SK-N-SH treated with all-trans-retinoic acid at 6 μM for 48 hours (cell line): ENCODE data around the gene RRH.

Source experiments
- ATAC-seq: fragments of 200-7000 bp; cut with Tn5 transposase; 3 replicates; pipeline ENCODE4 v1.9.1; 2020; ENCODE audit warnings: mild to moderate bottlenecking, moderate library complexity
- BACH2 ChIP-seq: fragments of 250-450 bp; sonication (Bioruptor Pico); IDR thresholded peaks from 2 replicates; pipeline ENCODE4 v1.9.0; 2021; ENCODE audit warnings: mild to moderate bottlenecking, borderline replicate concordance
- CREB5 ChIP-seq: fragments of 250-450 bp; sonication (Bioruptor Pico); IDR thresholded peaks from 2 replicates; pipeline ENCODE4 v1.5.1; 2020; ENCODE audit warnings: low read depth, mild to moderate bottlenecking, moderate library complexity
- CSDC2 ChIP-seq: fragments of 250-450 bp; sonication (Bioruptor Pico); IDR thresholded peaks from 2 replicates; pipeline ENCODE4 v1.5.0; 2020; ENCODE audit warnings: mild to moderate bottlenecking, moderate library complexity
- CSRNP3 ChIP-seq: fragments of 250-450 bp; sonication (Bioruptor Pico); IDR thresholded peaks from 2 replicates; pipeline ENCODE4 v1.5.1; 2021; ENCODE audit warnings: mild to moderate bottlenecking, moderate library complexity
- ESRRG ChIP-seq: fragments of 250-450 bp; sonication (Bioruptor Pico); IDR thresholded peaks from 2 replicates; pipeline ENCODE4 v1.6.1; 2021; ENCODE audit warnings: mild to moderate bottlenecking
- GLIS3 ChIP-seq: fragments of 250-450 bp; sonication (Bioruptor Pico); IDR thresholded peaks from 2 replicates; pipeline ENCODE4 v1.5.0; 2020; ENCODE audit warnings: mild to moderate bottlenecking, moderate library complexity
- ISL1 ChIP-seq: fragments of 250-450 bp; sonication (Bioruptor Pico); IDR thresholded peaks from 2 replicates; pipeline ENCODE4 v2.1.2; 2022; ENCODE audit warnings: mild to moderate bottlenecking, moderate library complexity
- OSR1 ChIP-seq: fragments of 250-450 bp; sonication (Bioruptor Pico); IDR thresholded peaks from 2 replicates; pipeline ENCODE4 v1.8.0; 2022; ENCODE audit warnings: moderate library complexity, mild to moderate bottlenecking, inconsistent platforms
- PATZ1 ChIP-seq: fragments of 250-450 bp; sonication (Bioruptor Pico); IDR thresholded peaks from 2 replicates; pipeline ENCODE4 v1.8.0; 2020; ENCODE audit warnings: mild to moderate bottlenecking, moderate library complexity, borderline replicate concordance
- POU6F1 ChIP-seq: fragments of 250-450 bp; sonication (Bioruptor Pico); IDR thresholded peaks from 2 replicates; pipeline ENCODE4 v1.8.0; 2021; ENCODE audit warnings: low read depth, mild to moderate bottlenecking, moderate library complexity, borderline replicate concordance
- RARB ChIP-seq: fragments of 250-450 bp; sonication (Bioruptor Pico); IDR thresholded peaks from 2 replicates; pipeline ENCODE4 v1.8.0; 2021; ENCODE audit warnings: mild to moderate bottlenecking, moderate library complexity
- SNAI2 ChIP-seq: fragments of 250-450 bp; sonication (Bioruptor Pico); IDR thresholded peaks from 2 replicates; pipeline ENCODE4 v1.5.0; 2020; ENCODE audit warnings: mild to moderate bottlenecking, moderate library complexity
- TCF4 ChIP-seq: fragments of 250-450 bp; sonication (Bioruptor Pico); IDR thresholded peaks from 2 replicates; pipeline ENCODE4 v1.8.0; 2021; ENCODE audit warnings: mild to moderate bottlenecking, moderate library complexity, borderline replicate concordance
- TOX ChIP-seq: fragments of 250-450 bp; sonication (Bioruptor Pico); IDR thresholded peaks from 2 replicates; pipeline ENCODE4 v1.8.0; 2021; ENCODE audit warnings: mild to moderate bottlenecking, moderate library complexity, borderline replicate concordance
- TSHZ2 ChIP-seq: fragments of 250-450 bp; sonication (Bioruptor Pico); IDR thresholded peaks from 2 replicates; pipeline ENCODE4 v1.5.0; 2020; ENCODE audit warnings: mild to moderate bottlenecking, moderate library complexity
- ZC3H10 ChIP-seq: fragments of 250-450 bp; sonication (Bioruptor Pico); IDR thresholded peaks from 2 replicates; pipeline ENCODE4 v1.5.1; 2021; ENCODE audit warnings: mild to moderate bottlenecking, moderate library complexity
- ZFP3 ChIP-seq: fragments of 250-450 bp; sonication (Bioruptor Pico); IDR thresholded peaks from 2 replicates; pipeline ENCODE4 v1.5.0; 2020; ENCODE audit warnings: mild to moderate bottlenecking, moderate library complexity
- ZFP30 ChIP-seq: fragments of 450-650 bp; formaldehyde crosslinking; IDR thresholded peaks from 2 replicates; pipeline ENCODE4 v1.5.0; 2022; ENCODE audit warnings: mild to moderate bottlenecking, moderate library complexity

RRH gene

GRCh38 chr4:109861271-109861670, 33.5 kb downstream of the RRH start:
- ATAC-seq = no peak

GRCh38 chr4:109861916-109862511, 34.2 kb downstream of the RRH start:
- no peak for ATAC-seq
- TF ChIP-seq TOX (CRISPR knock-in tag) (no peak), TSHZ2 (CRISPR knock-in tag) (no peak), RARB (CRISPR knock-in tag) (no peak), ZFP30 (CRISPR knock-in tag) (no peak), SNAI2 (no peak), CSDC2 (CRISPR knock-in tag) (no peak), CREB5 (CRISPR knock-in tag) (no peak), CSRNP3 (CRISPR knock-in tag) (no peak), ZC3H10 (CRISPR knock-in tag) (no peak)

More at GRCh38 chr4:109861271-109861670, 33.5 kb downstream of the RRH start:
- TF ChIP-seq BACH2 (CRISPR knock-in tag) (no peak), ZFP30 (CRISPR knock-in tag) (no peak), ZFP3 (CRISPR knock-in tag) (no peak), CSDC2 (CRISPR knock-in tag) (no peak), ISL1 (no peak), ESRRG (no peak), POU6F1 (no peak), CREB5 (CRISPR knock-in tag) (no peak), OSR1 (no peak), TOX (CRISPR knock-in tag) (no peak), PATZ1 (CRISPR knock-in tag) (no peak), TCF4 (CRISPR knock-in tag) (no peak)

- TF ChIP-seq POU6F1 (no peak), BACH2 (CRISPR knock-in tag) (no peak), SNAI2 (no peak), OSR1 (no peak), GLIS3 (CRISPR knock-in tag) (no peak), ESRRG (no peak), PATZ1 (CRISPR knock-in tag) (no peak), CREB5 (CRISPR knock-in tag) (no peak)
- ATAC-seq = no peak
Observed at GRCh38 chr4:109864134-109864533, 36.4 kb downstream of the RRH start.
